Stimulated activated effector memory CD8-positive, alpha-beta T cell treated with anti-CD3 and anti-CD28 coated beads, Interleukin-12 subunit alpha, Interleukin-12 subunit beta, amount 100 ng/mL, for 72 hours (primary cell): Measurements from ENCODE around the gene AP5M1.
"Not testable (repeated sequence)": the region's sequence is repeated elsewhere in the genome, so short reads cannot be mapped to it uniquely, and the experiment has no call there.

Source experiments
- ATAC-seq: fragments of 150-1000 bp; cut with Tn5 transposase; 2 replicates; pipeline ENCODE4 v1.10.0; 2021
- DNase-seq, 2 donors: peaks; one replicate each; pipeline ENCODE4 v3.0.0; 2021 to 2022; ENCODE audit warnings: low spot score in 2 of 2
- H3K27ac Mint-ChIP-seq: one replicate; pipeline ENCODE4 v1.8.0; 2022; ENCODE audit warnings: mild to moderate bottlenecking, mixed read lengths
- H3K36me3 Mint-ChIP-seq: one replicate; pipeline ENCODE4 v1.8.0; 2022; ENCODE audit warnings: mild to moderate bottlenecking, mixed read lengths
- H3K4me1 Mint-ChIP-seq: one replicate; pipeline ENCODE4 v1.8.0; 2022; ENCODE audit warnings: mixed read lengths
- H3K4me3 Mint-ChIP-seq: one replicate; pipeline ENCODE4 v1.8.0; 2022; ENCODE audit warnings: mild to moderate bottlenecking, mixed read lengths
- H3K9me3 Mint-ChIP-seq: one replicate; pipeline ENCODE4 v1.8.0; 2022; ENCODE audit warnings: mixed read lengths

Gene AP5M1, protein sequence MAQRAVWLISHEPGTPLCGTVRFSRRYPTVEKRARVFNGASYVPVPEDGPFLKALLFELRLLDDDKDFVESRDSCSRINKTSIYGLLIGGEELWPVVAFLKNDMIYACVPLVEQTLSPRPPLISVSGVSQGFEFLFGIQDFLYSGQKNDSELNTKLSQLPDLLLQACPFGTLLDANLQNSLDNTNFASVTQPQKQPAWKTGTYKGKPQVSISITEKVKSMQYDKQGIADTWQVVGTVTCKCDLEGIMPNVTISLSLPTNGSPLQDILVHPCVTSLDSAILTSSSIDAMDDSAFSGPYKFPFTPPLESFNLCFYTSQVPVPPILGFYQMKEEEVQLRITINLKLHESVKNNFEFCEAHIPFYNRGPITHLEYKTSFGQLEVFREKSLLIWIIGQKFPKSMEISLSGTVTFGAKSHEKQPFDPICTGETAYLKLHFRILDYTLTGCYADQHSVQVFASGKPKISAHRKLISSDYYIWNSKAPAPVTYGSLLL

DNA sequence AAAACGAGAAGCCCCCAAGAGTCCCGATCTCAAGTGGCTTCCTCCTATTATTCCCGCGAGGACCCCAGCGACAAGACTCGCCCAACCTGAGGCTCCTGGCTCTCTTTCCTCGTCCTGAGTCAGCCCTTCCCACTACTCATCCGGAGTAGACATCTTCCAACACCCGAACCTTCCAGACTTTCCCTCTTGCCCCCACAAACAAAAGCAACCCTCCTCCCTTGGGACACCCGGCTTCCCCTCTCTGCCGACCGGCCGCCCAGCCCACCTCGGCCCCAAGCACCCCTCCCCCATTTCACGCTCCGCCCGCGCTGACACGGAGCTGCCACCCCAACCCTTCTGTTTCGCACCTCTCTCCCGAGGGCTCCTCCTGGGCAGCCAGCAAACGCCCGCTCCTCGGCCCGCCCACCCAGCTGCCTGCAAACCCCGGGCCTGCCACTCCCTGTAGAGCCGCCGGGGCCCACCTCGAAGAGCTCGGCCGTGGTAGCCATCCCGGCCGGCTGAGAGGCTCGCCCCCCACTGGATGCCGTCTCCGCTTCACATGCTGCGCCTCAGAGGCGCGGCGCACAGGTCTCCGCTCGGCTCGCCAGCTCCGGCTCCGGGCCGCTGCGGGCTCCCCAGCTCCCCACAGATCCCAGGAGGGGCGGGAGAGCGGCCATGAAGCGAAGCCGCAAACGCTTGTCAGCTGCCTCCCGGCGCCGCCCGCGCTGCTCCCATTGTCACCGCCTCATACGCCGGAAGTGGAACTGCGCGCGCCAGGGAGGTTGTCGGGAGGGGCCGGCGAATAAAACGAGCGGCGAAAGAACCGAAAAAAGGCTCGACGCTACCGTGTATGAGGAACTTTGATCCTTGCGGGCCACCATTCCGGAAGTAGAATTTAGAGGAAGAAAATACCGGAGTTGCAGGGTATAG lies at the start of gene AP5M1, which contains the start of gene EXOC5:
AP5M1 (plus strand) TSS at position 811 of the 909 bp plus-strand sequence. CDS start 344 bp downstream, outside the sequence.
EXOC5 (minus strand) TSS at position 745 of the 909 bp plus-strand sequence; CDS start at position 488, 257 bp downstream.
- Mint-ChIP-seq H3K9me3 (no peaks in the 10 kb centered on the region), H3K4me3 (peak within 1 kb of the TSS; percentile 98), H3K36me3 (peaks cover 18% of the 10 kb centered on the region), H3K4me1 (peaks cover 49% of the 10 kb centered on the region), H3K27ac (peak within 1 kb of the TSS; percentile 99)
- DNase-seq (peak; percentile 75 to 94), ATAC-seq (peak; percentile 93)

DNA sequence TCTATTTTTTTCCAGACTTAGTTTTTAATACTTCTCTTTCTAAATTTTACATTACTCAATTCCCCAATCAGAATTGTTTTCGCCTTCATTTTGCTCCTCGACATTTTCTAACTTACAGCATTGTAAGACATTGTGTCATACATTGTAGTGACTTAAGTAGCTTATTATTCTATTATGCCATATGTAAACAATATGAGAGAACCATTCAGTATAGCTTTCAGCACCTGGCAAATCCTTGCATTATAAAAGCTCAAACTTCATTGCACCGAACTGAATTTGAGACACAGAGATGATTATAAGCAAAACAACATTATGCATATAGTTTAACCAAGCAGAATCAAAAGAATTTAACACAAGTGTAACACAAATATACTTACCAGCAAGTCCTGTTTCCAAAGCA lies 46.8 kb upstream of the AP5M1 start:
- ATAC-seq, result no peak
- Mint-ChIP-seq H3K4me1 (peaks cover 4% of the 10 kb centered on the region), H3K36me3 (peaks cover 54% of the 10 kb centered on the region), H3K9me3 (no peaks in the 10 kb centered on the region), H3K4me3 (no peak overlapping the region), H3K27ac (no peak overlapping the region)
- DNase-seq, result no peak

- no peak for DNase-seq
- H3K4me3 Mint-ChIP-seq, result no peak overlapping the region
- H3K9me3 Mint-ChIP-seq, result peaks cover 3% of the 10 kb centered on the region
- ATAC-seq, result peak; percentile 60
- H3K4me1 Mint-ChIP-seq, result peaks cover 11% of the 10 kb centered on the region
- H3K27ac Mint-ChIP-seq, result peak overlapping the region; percentile 20
- peaks cover 60% of the 10 kb centered on the region for H3K36me3 Mint-ChIP-seq
Measured at GRCh38 chr14:57227083-57227482, 41.7 kb upstream of the AP5M1 start.

DNA sequence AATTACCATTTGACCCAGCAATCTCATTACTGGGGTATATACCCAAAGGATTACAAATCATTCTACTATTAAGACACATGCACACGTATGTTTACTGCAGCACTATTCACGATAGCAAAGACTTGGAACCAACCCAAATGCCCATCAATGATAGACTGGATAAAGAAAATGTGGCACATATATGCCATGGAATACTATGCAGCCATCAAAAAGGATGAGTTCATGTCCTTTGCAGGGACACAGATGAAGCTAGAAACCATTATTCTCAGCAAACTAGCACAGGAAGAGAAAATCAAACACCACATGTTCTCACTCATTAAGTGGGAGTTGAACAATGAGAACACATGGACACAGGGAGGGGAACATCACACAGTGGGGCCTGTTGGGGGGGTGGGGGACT lies 40.5 kb upstream of the AP5M1 start:
- Mint-ChIP-seq H3K36me3 (peaks cover 68% of the 10 kb centered on the region), H3K4me1 (peaks cover 11% of the 10 kb centered on the region)
- not testable (repeated sequence) for H3K27ac Mint-ChIP-seq, DNase-seq, ATAC-seq, H3K4me3 Mint-ChIP-seq, H3K9me3 Mint-ChIP-seq

GRCh38 chr14:57232006-57232405 lies 36.8 kb upstream of the AP5M1 start:
- H3K36me3 Mint-ChIP-seq, result peaks cover 97% of the 10 kb centered on the region
- no peak overlapping the region for H3K4me3 Mint-ChIP-seq
- H3K4me1 Mint-ChIP-seq, result peaks cover 6% of the 10 kb centered on the region
- peaks cover 3% of the 10 kb centered on the region for H3K9me3 Mint-ChIP-seq
- DNase-seq (no peak), ATAC-seq (no peak)
- H3K27ac Mint-ChIP-seq, result no peak overlapping the region

GRCh38 chr14:57240115-57240514 lies 28.7 kb upstream of the AP5M1 start:
- H3K4me1 Mint-ChIP-seq, H3K27ac Mint-ChIP-seq, ATAC-seq, DNase-seq, H3K9me3 Mint-ChIP-seq, H3K4me3 Mint-ChIP-seq: not testable (repeated sequence)
- peaks cover 86% of the 10 kb centered on the region for H3K36me3 Mint-ChIP-seq

DNA sequence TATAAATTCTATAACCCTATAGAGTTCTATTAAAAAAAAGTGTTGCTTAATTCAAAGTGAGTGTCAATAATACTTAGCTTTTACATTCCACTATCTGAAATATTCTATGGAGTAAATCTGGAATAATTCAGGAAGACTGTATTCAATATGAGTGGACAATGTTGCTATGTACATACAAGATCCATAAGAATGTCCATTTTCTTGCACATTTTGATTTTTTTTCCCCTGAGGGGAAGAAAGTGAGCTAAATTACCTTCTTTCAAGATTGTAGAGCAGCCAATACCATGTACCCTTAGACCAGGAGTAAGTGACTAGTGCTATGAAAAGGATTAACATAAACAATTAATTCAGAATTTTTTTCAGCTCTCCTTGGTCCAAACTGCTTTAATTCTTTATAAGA lies 25.5 kb upstream of the AP5M1 start:
- peaks cover 70% of the 10 kb centered on the region for H3K36me3 Mint-ChIP-seq
- ATAC-seq (no peak), DNase-seq (no peak)
- H3K27ac Mint-ChIP-seq, result no peak overlapping the region
- no peak overlapping the region for H3K4me3 Mint-ChIP-seq
- no peaks in the 10 kb centered on the region for H3K9me3 Mint-ChIP-seq
- no peaks in the 10 kb centered on the region for H3K4me1 Mint-ChIP-seq

- Mint-ChIP-seq H3K4me1 (no peaks in the 10 kb centered on the region), H3K27ac (no peak overlapping the region), H3K36me3 (peaks cover 62% of the 10 kb centered on the region), H3K9me3 (no peaks in the 10 kb centered on the region), H3K4me3 (no peak overlapping the region)
- DNase-seq (no peak), ATAC-seq (no peak)
Measured at GRCh38 chr14:57244106-57244505, 24.7 kb upstream of the AP5M1 start.

DNA sequence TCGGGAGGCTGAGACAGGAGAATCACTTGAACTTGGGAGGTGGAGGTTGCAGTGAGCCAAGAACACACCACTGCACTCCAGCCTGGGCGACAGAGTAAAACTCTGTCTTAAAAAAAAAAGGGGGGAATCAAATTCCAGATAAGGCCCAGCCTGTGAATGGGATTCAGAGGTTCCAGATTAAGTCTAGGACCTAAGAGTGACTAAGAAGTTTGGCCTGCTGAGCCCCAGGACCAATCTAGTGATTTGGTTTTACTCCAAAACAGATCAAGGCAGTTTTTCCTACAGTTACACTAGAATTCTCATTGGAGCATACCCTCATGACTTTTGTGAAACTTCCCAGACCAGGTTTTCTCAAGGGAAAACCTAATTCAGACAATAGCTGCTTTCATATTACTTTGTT lies 22.8 kb upstream of the AP5M1 start:
- Mint-ChIP-seq H3K36me3 (peaks cover 44% of the 10 kb centered on the region), H3K27ac (no peak overlapping the region)

DNA sequence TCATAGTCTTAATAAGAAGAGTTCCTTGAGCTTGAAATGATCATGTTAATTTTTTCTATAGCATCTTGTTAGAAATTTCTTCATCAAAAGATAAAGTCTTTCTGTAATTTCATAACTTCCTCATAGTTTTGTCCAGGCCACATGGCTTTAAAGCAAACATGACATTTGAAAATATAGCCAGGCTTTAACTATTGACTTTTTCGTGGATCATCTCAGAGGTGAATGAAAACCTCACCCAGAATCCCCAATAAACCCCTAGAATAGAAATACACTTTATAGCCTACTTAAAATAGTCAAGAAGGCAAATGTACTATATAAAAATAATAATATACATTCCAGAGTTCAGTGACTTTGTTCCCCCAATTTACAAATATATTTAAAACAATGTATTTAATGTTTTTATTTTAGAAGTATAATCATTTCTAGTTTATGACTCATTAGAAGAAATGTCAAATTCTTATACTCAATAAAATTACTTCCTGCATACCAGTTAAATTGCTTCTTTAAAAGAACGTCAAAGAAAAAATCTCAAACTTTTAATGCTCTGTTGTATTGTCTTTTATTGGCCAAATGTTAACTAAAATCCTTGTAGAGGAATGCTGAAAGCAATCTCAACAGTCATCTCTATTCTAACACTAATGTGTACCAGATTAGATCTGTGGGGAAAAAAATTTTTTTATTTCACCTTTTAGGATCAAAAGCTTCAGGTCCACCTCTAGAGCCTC lies 21.7 kb upstream of the AP5M1 start:
- DNase-seq (no peak), ATAC-seq (no peak)
- Mint-ChIP-seq H3K9me3 (no peaks in the 10 kb centered on the region), H3K4me1 (peaks cover 3% of the 10 kb centered on the region), H3K27ac (no peak overlapping the region), H3K36me3 (peaks cover 33% of the 10 kb centered on the region), H3K4me3 (no peak overlapping the region)

More for the DNA sequence above, 22.8 kb upstream of the AP5M1 start:
- H3K9me3 Mint-ChIP-seq, result no peaks in the 10 kb centered on the region
- ATAC-seq (no peak), DNase-seq (no peak)
- H3K4me1 Mint-ChIP-seq, result no peaks in the 10 kb centered on the region
- no peak overlapping the region for H3K4me3 Mint-ChIP-seq

GRCh38 chr14:57254884-57255283 lies 13.9 kb upstream of the AP5M1 start:
- H3K27ac Mint-ChIP-seq, result no peak overlapping the region
- DNase-seq (no peak), ATAC-seq (no peak)
- H3K4me3 Mint-ChIP-seq, result no peak overlapping the region
- H3K4me1 Mint-ChIP-seq, result peaks cover 36% of the 10 kb centered on the region
- H3K9me3 Mint-ChIP-seq, result peaks cover 3% of the 10 kb centered on the region
- H3K36me3 Mint-ChIP-seq, result no peaks in the 10 kb centered on the region

- ATAC-seq, H3K9me3 Mint-ChIP-seq, H3K4me3 Mint-ChIP-seq, H3K27ac Mint-ChIP-seq, H3K36me3 Mint-ChIP-seq, DNase-seq: not testable (repeated sequence)
- H3K4me1 Mint-ChIP-seq, result peaks cover 42% of the 10 kb centered on the region
Measured at GRCh38 chr14:57258221-57258620, 10.6 kb upstream of the AP5M1 start.

DNA sequence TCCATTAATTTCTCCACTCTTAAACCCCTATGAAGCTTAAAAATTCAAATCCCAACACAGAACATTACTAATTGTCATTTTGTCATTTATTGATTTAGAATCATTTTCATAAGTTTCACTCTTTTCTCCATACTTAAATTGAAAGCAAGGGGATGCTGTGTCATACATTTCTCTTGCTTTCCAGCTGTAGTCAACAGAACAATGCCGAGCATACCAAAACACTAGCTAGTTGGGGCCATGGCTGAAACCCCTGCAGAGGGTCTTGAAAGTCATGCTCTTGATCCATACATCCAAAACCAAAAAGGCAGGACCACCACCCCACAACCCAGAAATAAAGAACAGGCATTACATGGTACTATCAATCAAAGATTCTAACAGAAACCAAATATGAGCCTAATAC lies 9.1 kb upstream of the AP5M1 start:
- DNase-seq (no peak), ATAC-seq (no peak)
- peaks cover 5% of the 10 kb centered on the region for H3K36me3 Mint-ChIP-seq
- no peak overlapping the region for H3K4me3 Mint-ChIP-seq
- H3K9me3 Mint-ChIP-seq, result no peaks in the 10 kb centered on the region
- H3K27ac Mint-ChIP-seq, result no peak overlapping the region
- peaks cover 42% of the 10 kb centered on the region for H3K4me1 Mint-ChIP-seq

- H3K4me1 Mint-ChIP-seq, result peaks cover 48% of the 10 kb centered on the region
Measured at GRCh38 chr14:57261604-57262003, 7.2 kb upstream of the AP5M1 start.

GRCh38 chr14:57262117-57262516 lies 6.7 kb upstream of the AP5M1 start:
- peaks cover 5% of the 10 kb centered on the region for H3K36me3 Mint-ChIP-seq
- H3K9me3 Mint-ChIP-seq, result no peaks in the 10 kb centered on the region
- peaks cover 43% of the 10 kb centered on the region for H3K4me1 Mint-ChIP-seq
- no peak overlapping the region for H3K4me3 Mint-ChIP-seq
- DNase-seq (no peak), ATAC-seq (no peak)
- H3K27ac Mint-ChIP-seq, result no peak overlapping the region

More at GRCh38 chr14:57261604-57262003, 7.2 kb upstream of the AP5M1 start:
- DNase-seq (no peak), ATAC-seq (no peak)
- Mint-ChIP-seq H3K9me3 (no peaks in the 10 kb centered on the region), H3K4me3 (no peak overlapping the region), H3K27ac (no peak overlapping the region), H3K36me3 (peaks cover 5% of the 10 kb centered on the region)
